ENCODE data around the gene SPTBN4.
"Not testable (repeated sequence)": the region's sequence is repeated elsewhere in the genome, so short reads cannot be mapped to it uniquely, and the experiment has no call there.

GRCh38 chr19:40591724-40592123 lies 124.9 kb downstream of the SPTBN4 start:
- TF ChIP-seq POLR2AphosphoS5 (IDR thresholded peaks at IDR 0.05); CTCF (IDR thresholded peaks at IDR 0.05 in 8 of 11, conservative IDR thresholded peaks at IDR 0.05 in 3 of 11); POLR2A (IDR thresholded peaks at IDR 0.05): not testable (repeated sequence)
